Osteoblast (primary cell): ENCODE measurements around the gene CTBP2. TPM values are rescaled to one million over a fixed set of nuclear protein-coding genes. Genes with fewer than 3 reads are reported as not detected.

ENCODE experiments used
- DNase-seq: peaks from one replicate; pipeline ENCODE4 v3.0.0; 2011; ENCODE audit warnings: low spot score, mixed read lengths; ENCODE audit not compliant: insufficient read length; ENCODE audit errors: missing footprints
- H2AFZ ChIP-seq: 2 replicates; pipeline ENCODE4 v1.6.0; 2011; ENCODE audit warnings: mild to moderate bottlenecking, low read length
- H3K27ac ChIP-seq: 2 replicates; pipeline ENCODE4 v1.5.1; 2011; ENCODE audit warnings: mild to moderate bottlenecking, low read depth, low read length, moderate library complexity
- H3K27me3 ChIP-seq: 2 replicates; pipeline ENCODE4 v1.6.0; 2012; ENCODE audit warnings: mild to moderate bottlenecking, control low read depth, inconsistent platforms, low read length, moderate library complexity; ENCODE audit not compliant: insufficient read depth
- H3K36me3 ChIP-seq: 2 replicates; pipeline ENCODE4 v1.5.1; 2011; ENCODE audit warnings: mild to moderate bottlenecking, low read length, control low read depth, moderate library complexity; ENCODE audit not compliant: insufficient read depth
- H3K4me1 ChIP-seq: 2 replicates; pipeline ENCODE4 v1.5.1; 2011; ENCODE audit warnings: mild to moderate bottlenecking, low read length, control low read depth, moderate library complexity; ENCODE audit not compliant: insufficient read depth
- H3K4me2 ChIP-seq: 2 replicates; pipeline ENCODE4 v1.6.0; 2011; ENCODE audit warnings: mild to moderate bottlenecking, low read length; ENCODE audit not compliant: insufficient read depth
- H3K4me3 ChIP-seq: fragments of 200-600 bp; sonication (generic); 3 replicates; pipeline ENCODE4 v1.5.1; 2012; ENCODE audit warnings: mild to moderate bottlenecking, low read length, inconsistent platforms; ENCODE audit not compliant: insufficient read depth
- H3K79me2 ChIP-seq: 2 replicates; pipeline ENCODE4 v1.6.0; 2012; ENCODE audit warnings: mild to moderate bottlenecking, low read length, control low read depth, inconsistent platforms; ENCODE audit not compliant: insufficient read depth
- H3K9me3 ChIP-seq: 2 replicates; pipeline ENCODE4 v1.5.1; 2011; ENCODE audit warnings: low read depth, low read length, control low read depth
- H4K20me1 ChIP-seq: 2 replicates; pipeline ENCODE4 v1.6.0; 2012; ENCODE audit warnings: mild to moderate bottlenecking, low read length, control low read depth; ENCODE audit not compliant: insufficient read depth
- total RNA-seq: library from RNA; depleted of rRNA; stranded (reverse); fragments of >200 nt; gene quantifications from 2 replicates; pipeline ENCODE4 v1.2.3, GENCODE V29; 2012
- TF ChIP-seq, protein P1 (sequence below): IDR thresholded peaks from 2 replicates; pipeline ENCODE4 v1.5.1; 2011; ENCODE audit warnings: mild to moderate bottlenecking, low read depth, low read length, moderate library complexity; ENCODE audit errors: extremely low read depth

CTBP2 gene
- total RNA-seq, 1 donor, result 65.9 TPM

DNA sequence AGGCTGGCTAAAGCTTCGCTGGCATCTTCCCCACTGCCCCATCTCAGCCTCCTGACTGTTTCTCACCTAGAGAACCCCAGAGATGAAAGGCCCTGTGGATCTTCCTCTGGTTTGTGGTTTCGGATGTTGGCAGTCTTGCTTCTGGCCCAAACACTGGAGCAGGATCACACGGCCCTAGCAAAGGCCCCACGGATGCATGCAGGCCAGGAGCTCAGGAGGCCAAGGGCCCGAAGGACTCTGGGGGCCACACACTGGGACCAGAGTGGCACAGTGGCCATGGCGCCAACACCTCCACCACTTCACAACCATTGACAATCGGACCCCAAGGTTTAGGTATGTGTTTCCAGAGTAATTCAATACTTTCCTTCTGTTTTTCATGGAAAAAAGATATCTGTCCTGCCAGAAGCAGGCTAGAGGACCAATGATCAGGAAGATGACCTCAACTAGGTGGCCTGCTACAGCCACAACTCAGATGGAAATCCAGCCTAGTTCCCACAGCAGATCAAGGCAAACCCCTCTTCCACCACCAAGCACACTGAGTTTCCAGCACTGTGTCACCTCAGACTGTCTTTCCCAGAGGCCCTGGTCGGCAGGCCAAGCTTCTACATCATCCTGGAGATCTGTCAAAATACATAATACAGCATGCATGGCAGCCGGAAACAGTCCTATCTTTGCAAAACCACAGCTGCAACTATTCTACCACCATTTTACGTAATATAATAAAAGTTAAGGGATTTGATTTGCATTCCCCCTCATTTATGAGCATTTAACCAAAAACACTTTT is 53.0 kb downstream of the CTBP2 start:
- Histone ChIP-seq H3K27me3 (no peaks in the 10 kb centered on the region), H3K4me3 (no peak overlapping the region), H4K20me1 (peaks cover 65% of the 10 kb centered on the region), H3K4me1 (peaks cover 4% of the 10 kb centered on the region), H3K9me3 (no peaks in the 10 kb centered on the region), H3K79me2 (peaks cover 97% of the 10 kb centered on the region), H3K4me2 (no peak overlapping the region), H3K27ac (no peak overlapping the region), H2AFZ (no peak overlapping the region), H3K36me3 (peaks cover 26% of the 10 kb centered on the region)
- DNase-seq, result no peak
- TF ChIP-seq, protein P1, sequence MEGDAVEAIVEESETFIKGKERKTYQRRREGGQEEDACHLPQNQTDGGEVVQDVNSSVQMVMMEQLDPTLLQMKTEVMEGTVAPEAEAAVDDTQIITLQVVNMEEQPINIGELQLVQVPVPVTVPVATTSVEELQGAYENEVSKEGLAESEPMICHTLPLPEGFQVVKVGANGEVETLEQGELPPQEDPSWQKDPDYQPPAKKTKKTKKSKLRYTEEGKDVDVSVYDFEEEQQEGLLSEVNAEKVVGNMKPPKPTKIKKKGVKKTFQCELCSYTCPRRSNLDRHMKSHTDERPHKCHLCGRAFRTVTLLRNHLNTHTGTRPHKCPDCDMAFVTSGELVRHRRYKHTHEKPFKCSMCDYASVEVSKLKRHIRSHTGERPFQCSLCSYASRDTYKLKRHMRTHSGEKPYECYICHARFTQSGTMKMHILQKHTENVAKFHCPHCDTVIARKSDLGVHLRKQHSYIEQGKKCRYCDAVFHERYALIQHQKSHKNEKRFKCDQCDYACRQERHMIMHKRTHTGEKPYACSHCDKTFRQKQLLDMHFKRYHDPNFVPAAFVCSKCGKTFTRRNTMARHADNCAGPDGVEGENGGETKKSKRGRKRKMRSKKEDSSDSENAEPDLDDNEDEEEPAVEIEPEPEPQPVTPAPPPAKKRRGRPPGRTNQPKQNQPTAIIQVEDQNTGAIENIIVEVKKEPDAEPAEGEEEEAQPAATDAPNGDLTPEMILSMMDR, result no peak

DNA sequence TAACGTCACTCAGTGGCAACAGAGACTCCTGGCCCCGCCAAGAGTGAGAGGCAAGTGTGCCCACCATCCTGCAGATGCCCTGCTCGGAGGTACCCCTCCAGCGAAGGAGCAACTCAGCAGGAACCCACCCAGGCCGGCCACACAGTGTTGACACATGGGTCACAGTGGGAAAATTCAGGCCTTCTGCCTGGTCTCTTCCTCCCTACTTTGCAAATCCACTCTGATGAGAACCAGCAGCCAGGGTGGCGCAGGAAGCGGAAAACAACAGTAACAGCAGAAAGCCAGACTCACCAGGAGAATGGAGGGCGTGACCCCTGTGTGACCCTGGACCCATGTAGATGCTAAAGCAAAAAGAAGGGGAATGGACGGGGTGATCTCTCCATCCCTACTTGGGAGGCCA is 53.8 kb downstream of the CTBP2 start:
- no peak for DNase-seq
- Histone ChIP-seq H3K9me3 (no peaks in the 10 kb centered on the region), H3K4me1 (peaks cover 7% of the 10 kb centered on the region), H2AFZ (no peak overlapping the region), H4K20me1 (peaks cover 69% of the 10 kb centered on the region), H3K79me2 (peaks cover 100% of the 10 kb centered on the region), H3K27ac (no peak overlapping the region), H3K4me3 (no peak overlapping the region), H3K4me2 (no peak overlapping the region), H3K27me3 (no peaks in the 10 kb centered on the region), H3K36me3 (peaks cover 26% of the 10 kb centered on the region)
- TF ChIP-seq, protein P1, result no peak

DNA sequence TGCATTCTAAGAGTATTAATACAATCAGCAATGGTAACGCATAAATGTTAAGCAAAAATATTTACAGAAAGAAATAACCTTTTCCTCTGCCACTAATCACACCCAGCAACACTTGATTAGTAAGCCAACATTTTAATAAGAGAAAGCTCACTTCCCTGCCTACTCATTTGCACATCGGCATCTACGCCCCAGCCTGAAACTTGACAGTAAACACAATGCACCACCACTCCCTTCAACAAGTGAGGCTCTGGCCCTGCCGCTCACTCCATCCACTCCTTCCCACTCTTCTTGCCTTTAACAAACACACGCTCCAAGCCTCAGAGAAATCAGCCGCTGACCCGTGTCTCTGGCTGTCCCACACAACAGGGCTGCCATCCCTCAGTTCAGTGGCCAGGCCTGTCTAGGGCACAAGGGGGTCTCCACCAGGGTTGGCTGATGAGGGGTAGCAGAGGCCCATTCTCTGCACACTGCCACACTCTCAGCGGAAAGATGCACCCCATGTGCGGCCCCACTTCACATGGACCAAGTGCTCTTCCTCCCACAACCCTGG is 54.6 kb downstream of the CTBP2 start:
- Histone ChIP-seq H3K27me3 (no peaks in the 10 kb centered on the region), H3K36me3 (peaks cover 26% of the 10 kb centered on the region), H3K79me2 (peaks cover 100% of the 10 kb centered on the region), H4K20me1 (peaks cover 72% of the 10 kb centered on the region), H3K4me2 (no peak overlapping the region), H3K9me3 (no peaks in the 10 kb centered on the region), H3K4me3 (no peak overlapping the region), H3K27ac (no peak overlapping the region), H2AFZ (no peak overlapping the region), H3K4me1 (peaks cover 7% of the 10 kb centered on the region)
- no peak for DNase-seq
- TF ChIP-seq, protein P1, result no peak

DNA sequence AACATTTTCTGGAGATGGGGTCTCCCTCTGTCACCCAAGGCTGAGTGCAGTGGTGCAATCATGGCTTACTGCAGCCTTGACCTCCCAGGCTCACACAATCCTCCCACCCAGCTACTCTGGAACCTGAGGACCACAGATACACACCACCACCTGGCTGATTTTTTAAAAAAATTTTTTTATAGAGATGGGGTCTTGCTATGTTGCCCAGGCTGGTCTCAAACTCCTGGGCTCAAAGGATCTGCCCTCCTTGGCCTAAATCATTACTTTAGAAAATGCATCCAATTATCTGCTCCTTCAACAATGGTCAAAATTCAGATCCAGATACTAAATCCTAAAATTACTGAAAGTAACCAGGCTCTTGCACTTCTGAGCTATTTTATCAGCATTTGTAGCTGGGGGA is 55.2 kb downstream of the CTBP2 start:
- Histone ChIP-seq H3K4me1 (peaks cover 7% of the 10 kb centered on the region), H3K4me3 (no peak overlapping the region), H3K9me3 (no peaks in the 10 kb centered on the region), H2AFZ (no peak overlapping the region), H3K27ac (no peak overlapping the region), H3K4me2 (no peak overlapping the region), H3K79me2 (peaks cover 98% of the 10 kb centered on the region), H3K27me3 (no peaks in the 10 kb centered on the region), H3K36me3 (peaks cover 26% of the 10 kb centered on the region), H4K20me1 (peaks cover 71% of the 10 kb centered on the region)
- TF ChIP-seq, protein P1, result no peak
- no peak for DNase-seq
